Measurements from ENCODE around the gene ABL1. TPM values are rescaled to one million over a fixed set of nuclear protein-coding genes. Genes with fewer than 3 reads are reported as not detected.
A peak's percentile ranks its signal among the peaks of the same experiment; 100 is the strongest.

ABL1 gene
- total RNA-seq, 1 donor from 2014 or later = 113 TPM

GRCh38 chr9:130837643-130838042 is 2.6 kb downstream of the ABL1 start:
- Histone ChIP-seq H3K27ac (ENCODE audit: low read depth, low read length) (peak overlapping the region; percentile 92), H3K36me3 (ENCODE audit: insufficient read depth, low read length) (no peaks in the 10 kb centered on the region), H3K4me3 (ENCODE audit: insufficient read depth, low read depth, low read length) (peak overlapping the region; percentile 93), H3K79me2 (ENCODE audit: insufficient read depth, low read length) (peaks cover 96% of the 10 kb centered on the region), H2AFZ (ENCODE audit: low read depth, low read length) (no peak overlapping the region), H3K27me3 (ENCODE audit: insufficient read depth, low read length) (no peaks in the 10 kb centered on the region), H3K4me2 (ENCODE audit: low read length) (peak overlapping the region; percentile 85), H3K4me1 (ENCODE audit: insufficient read depth, low read length) (peaks cover 38% of the 10 kb centered on the region), H3K9me3 (ENCODE audit: insufficient read depth, low read depth, low read length) (no peaks in the 10 kb centered on the region), H4K20me1 (ENCODE audit: insufficient read depth, low read length) (peaks cover 54% of the 10 kb centered on the region), H3K9ac (ENCODE audit: low read length) (peak overlapping the region; percentile 96)
- peak overlapping the region; percentile 99 for H3K4me3 Mint-ChIP-seq (ENCODE audit: unreplicated experiment)
- no peaks in the 10 kb centered on the region for H3K36me3 Mint-ChIP-seq (ENCODE audit: low read depth, unreplicated experiment)
- FAIRE-seq (no peak), DNase-seq (ENCODE audit: low read depth) (no peak)
- H3K9me3 Mint-ChIP-seq (ENCODE audit: unreplicated experiment) = no peaks in the 10 kb centered on the region
- peak overlapping the region; percentile 63 for H3K27ac Mint-ChIP-seq (ENCODE audit: unreplicated experiment)
- no peaks in the 10 kb centered on the region for H3K27me3 Mint-ChIP-seq (ENCODE audit: low read depth, unreplicated experiment)
- H3K4me1 Mint-ChIP-seq (ENCODE audit: low read depth, unreplicated experiment) = peaks cover 54% of the 10 kb centered on the region
- TF ChIP-seq EZH2 (IDR thresholded peaks at IDR 0.05; ENCODE audit: insufficient read depth, low read length) (no peak), CTCF (IDR thresholded peaks at IDR 0.05; ENCODE audit: insufficient read depth, low read depth, low read length) (no peak)

DNA sequence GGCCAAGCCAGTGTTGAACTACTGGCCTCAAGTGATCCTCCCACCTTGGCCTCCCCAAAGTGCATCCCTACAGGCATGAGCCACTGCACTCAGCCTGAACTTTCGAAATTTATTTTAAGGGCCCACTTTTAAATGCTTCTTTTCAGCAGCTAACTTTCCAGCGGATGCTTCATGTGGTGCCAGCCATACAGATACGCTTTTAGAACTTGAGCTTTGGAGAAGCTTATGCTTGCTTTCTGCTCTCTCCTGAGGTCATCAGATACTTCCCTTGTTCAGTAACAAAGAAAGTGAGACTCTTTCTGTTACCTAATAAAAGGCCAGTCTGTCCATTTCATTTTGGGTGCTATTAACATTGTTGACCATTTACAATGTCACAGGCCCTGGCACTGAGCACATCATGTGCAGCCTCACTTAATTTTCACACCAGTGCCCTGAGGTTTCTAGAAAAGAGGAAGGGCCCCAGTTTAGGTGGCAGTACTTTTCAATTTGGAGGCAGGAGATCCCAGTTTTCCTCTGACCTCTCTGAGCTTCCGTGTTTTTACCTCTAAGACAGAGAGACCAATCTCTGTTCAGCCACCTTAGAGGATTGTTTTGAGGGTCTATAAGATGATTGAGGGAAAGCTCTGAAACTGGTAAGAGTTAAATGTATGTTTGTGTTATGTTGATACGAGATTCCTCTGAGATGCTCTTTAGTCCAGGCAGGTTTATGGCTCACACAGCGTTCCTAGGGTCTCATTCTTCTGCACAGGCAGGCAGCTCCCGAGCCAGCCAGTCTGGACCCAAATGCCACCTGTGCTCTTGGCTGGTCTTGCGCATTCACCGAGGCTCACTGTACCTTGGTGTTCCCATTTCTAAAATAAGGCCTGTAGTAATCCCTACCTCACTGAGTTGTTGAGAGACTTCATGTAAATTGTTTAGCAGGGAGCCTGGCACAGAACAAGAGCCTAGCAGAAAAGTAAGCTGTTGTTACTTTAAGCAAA is 4.4 kb downstream of the ABL1 start:
- Histone ChIP-seq H3K27me3 (ENCODE audit: insufficient read depth, low read length) (no peaks in the 10 kb centered on the region), H4K20me1 (ENCODE audit: insufficient read depth, low read length) (peaks cover 71% of the 10 kb centered on the region), H3K4me2 (ENCODE audit: low read length) (peak overlapping the region; percentile 85), H2AFZ (ENCODE audit: low read depth, low read length) (no peak overlapping the region), H3K79me2 (ENCODE audit: insufficient read depth, low read length) (peaks cover 96% of the 10 kb centered on the region), H3K36me3 (ENCODE audit: insufficient read depth, low read length) (no peaks in the 10 kb centered on the region), H3K9ac (ENCODE audit: low read length) (peak overlapping the region; percentile 30), H3K9me3 (ENCODE audit: insufficient read depth, low read depth, low read length) (no peaks in the 10 kb centered on the region), H3K27ac (ENCODE audit: low read depth, low read length) (peak overlapping the region; percentile 4), H3K4me1 (ENCODE audit: insufficient read depth, low read length) (peaks cover 35% of the 10 kb centered on the region), H3K4me3 (ENCODE audit: insufficient read depth, low read depth, low read length) (no peak overlapping the region)
- H3K9me3 Mint-ChIP-seq (ENCODE audit: unreplicated experiment) = no peaks in the 10 kb centered on the region
- no peak overlapping the region for H3K27ac Mint-ChIP-seq (ENCODE audit: unreplicated experiment)
- FAIRE-seq (no peak), DNase-seq (ENCODE audit: low read depth) (no peak)
- no peaks in the 10 kb centered on the region for H3K27me3 Mint-ChIP-seq (ENCODE audit: low read depth, unreplicated experiment)
- peak overlapping the region; percentile 59 for H3K4me3 Mint-ChIP-seq (ENCODE audit: unreplicated experiment)
- peaks cover 3% of the 10 kb centered on the region for H3K36me3 Mint-ChIP-seq (ENCODE audit: low read depth, unreplicated experiment)
- TF ChIP-seq CTCF (IDR thresholded peaks at IDR 0.05; ENCODE audit: insufficient read depth, low read depth, low read length) (no peak), EZH2 (IDR thresholded peaks at IDR 0.05; ENCODE audit: insufficient read depth, low read length) (no peak)
- peaks cover 59% of the 10 kb centered on the region for H3K4me1 Mint-ChIP-seq (ENCODE audit: low read depth, unreplicated experiment)

GRCh38 chr9:130842545-130842944 is 7.5 kb downstream of the ABL1 start:
- no peak for TF ChIP-seq CTCF (IDR thresholded peaks at IDR 0.05; ENCODE audit: insufficient read depth, low read depth, low read length)
- no peak for TF ChIP-seq EZH2 (IDR thresholded peaks at IDR 0.05; ENCODE audit: insufficient read depth, low read length)
- no peaks in the 10 kb centered on the region for H3K9me3 ChIP-seq (ENCODE audit: insufficient read depth, low read depth, low read length)
- FAIRE-seq (no peak), DNase-seq (ENCODE audit: low read depth) (no peak)
- H3K36me3 ChIP-seq (ENCODE audit: insufficient read depth, low read length) = no peaks in the 10 kb centered on the region
- H4K20me1 ChIP-seq (ENCODE audit: insufficient read depth, low read length) = peaks cover 63% of the 10 kb centered on the region
- Mint-ChIP-seq H3K4me1 (ENCODE audit: low read depth, unreplicated experiment) (peaks cover 80% of the 10 kb centered on the region), H3K9me3 (ENCODE audit: unreplicated experiment) (no peaks in the 10 kb centered on the region), H3K4me3 (ENCODE audit: unreplicated experiment) (no peak overlapping the region), H3K27me3 (ENCODE audit: low read depth, unreplicated experiment) (no peaks in the 10 kb centered on the region), H3K36me3 (ENCODE audit: low read depth, unreplicated experiment) (peaks cover 3% of the 10 kb centered on the region), H3K27ac (ENCODE audit: unreplicated experiment) (peak overlapping the region; percentile 79)
- no peak overlapping the region for H3K27ac ChIP-seq (ENCODE audit: low read depth, low read length)
- peaks cover 84% of the 10 kb centered on the region for H3K79me2 ChIP-seq (ENCODE audit: insufficient read depth, low read length)
- no peaks in the 10 kb centered on the region for H3K27me3 ChIP-seq (ENCODE audit: insufficient read depth, low read length)
- no peak overlapping the region for H3K9ac ChIP-seq (ENCODE audit: low read length)
- H3K4me1 ChIP-seq (ENCODE audit: insufficient read depth, low read length) = peaks cover 57% of the 10 kb centered on the region
- H3K4me3 ChIP-seq (ENCODE audit: insufficient read depth, low read depth, low read length) = no peak overlapping the region
- H2AFZ ChIP-seq (ENCODE audit: low read depth, low read length) = no peak overlapping the region
- no peak overlapping the region for H3K4me2 ChIP-seq (ENCODE audit: low read length)

Data from astrocyte (in vitro differentiated cells and primary cell).